ENCODE data around the gene RHBDL1. TPM values are rescaled to one million over a fixed set of nuclear protein-coding genes. Genes with fewer than 3 reads are reported as not detected.

Gene RHBDL1
- total RNA-seq, 3 donors from 2014 or later (not counting 1 experiment from before 2014, with no cell fraction given) = 2.9 to 4.2 (median 4.2) TPM

GRCh38 chr16:660132-660458 is 15.4 kb upstream of the RHBDL1 start:
- intact Hi-C loops (cut with micrococcal nuclease) = loop anchor here (5.0 kb wide), 1 partner anchor 268 kb away; no protein-coding TSS in a partner anchor

GRCh38 chr16:660459-661183 is 14.8 kb upstream of the RHBDL1 start:
- Histone ChIP-seq H3K4me1 (ENCODE audit: control insufficient read depth, insufficient read depth, low read length) (peaks cover 18% of the 10 kb centered on the region), H3K27ac (ENCODE audit: low read length) (peak overlapping the region; percentile 37), H3K27me3 (ENCODE audit: control insufficient read depth, insufficient read depth, low read length) (no peaks in the 10 kb centered on the region), H3K36me3 (ENCODE audit: control insufficient read depth, insufficient read depth, low read length) (no peaks in the 10 kb centered on the region), H3K9me3 (ENCODE audit: control insufficient read depth, insufficient read depth, low read length) (no peaks in the 10 kb centered on the region), H3K4me3 (ENCODE audit: low read length) (peak overlapping the region; percentile 10)
- Mint-ChIP-seq H3K27ac (peak overlapping the region; percentile 29 to 59), H3K36me3 (no peaks in the 10 kb centered on the region), H3K9me3 (no peaks in the 10 kb centered on the region), H3K27me3 (ENCODE audit: low read depth in 2 of 2) (no peaks in the 10 kb centered on the region), H3K4me3 (peak overlapping the region; percentile 53), H3K4me1 (peaks cover 4 to 13% of the 10 kb centered on the region in 2 donors)
- ATAC-seq = peak; percentile 88 to 94 (median 88)
- peak; percentile 74 to 81 for DNase-seq
- peak; percentile 57 for TF ChIP-seq CTCF (IDR thresholded peaks at IDR 0.05)
- intact Hi-C loops (cut with micrococcal nuclease) = loop anchor here (5.0 kb wide), 1 partner anchor 268 kb away; no protein-coding TSS in a partner anchor
- 18% methylated on average over 35 of the region's 43 CpGs for WGBS (ENCODE audit: insufficient coverage)

More at GRCh38 chr16:660132-660458, 15.4 kb upstream of the RHBDL1 start:
- peak overlapping the region; percentile 37 for H3K27ac ChIP-seq (ENCODE audit: low read length)
- Mint-ChIP-seq H3K4me1 (peaks cover 4 to 13% of the 10 kb centered on the region in 2 donors), H3K36me3 (no peaks in the 10 kb centered on the region), H3K9me3 (no peaks in the 10 kb centered on the region), H3K27ac (peak overlapping the region in 1 of 2 donors; percentile 27), H3K27me3 (ENCODE audit: low read depth in 2 of 2) (no peaks in the 10 kb centered on the region), H3K4me3 (no peak overlapping the region)
- H3K9me3 ChIP-seq (ENCODE audit: control insufficient read depth, insufficient read depth, low read length) = no peaks in the 10 kb centered on the region
- no peak overlapping the region for H3K4me3 ChIP-seq (ENCODE audit: low read length)
- DNase-seq (no peak), ATAC-seq (no peak)
- TF ChIP-seq CTCF (IDR thresholded peaks at IDR 0.05) = no peak
- H3K27me3 ChIP-seq (ENCODE audit: control insufficient read depth, insufficient read depth, low read length) = no peaks in the 10 kb centered on the region
- no peaks in the 10 kb centered on the region for H3K36me3 ChIP-seq (ENCODE audit: control insufficient read depth, insufficient read depth, low read length)
- peaks cover 18% of the 10 kb centered on the region for H3K4me1 ChIP-seq (ENCODE audit: control insufficient read depth, insufficient read depth, low read length)
- 65% methylated on average over 6 of the region's 6 CpGs for WGBS (ENCODE audit: insufficient coverage)

- peak in 1 of 3 donors; percentile 2 for ATAC-seq
- Histone ChIP-seq H3K9me3 (ENCODE audit: control insufficient read depth, insufficient read depth, low read length) (no peaks in the 10 kb centered on the region), H3K4me1 (ENCODE audit: control insufficient read depth, insufficient read depth, low read length) (peaks cover 18% of the 10 kb centered on the region), H3K36me3 (ENCODE audit: control insufficient read depth, insufficient read depth, low read length) (no peaks in the 10 kb centered on the region), H3K27ac (ENCODE audit: low read length) (peak overlapping the region; percentile 19), H3K4me3 (ENCODE audit: low read length) (no peak overlapping the region), H3K27me3 (ENCODE audit: control insufficient read depth, insufficient read depth, low read length) (no peaks in the 10 kb centered on the region)
- intact Hi-C loops (cut with micrococcal nuclease) = loop anchor here (5.0 kb wide), 1 partner anchor 269 kb away; no protein-coding TSS in a partner anchor
- Mint-ChIP-seq H3K36me3 (no peaks in the 10 kb centered on the region), H3K27me3 (ENCODE audit: low read depth in 2 of 2) (no peaks in the 10 kb centered on the region), H3K4me3 (peak overlapping the region; percentile 53), H3K9me3 (no peaks in the 10 kb centered on the region), H3K4me1 (peaks cover 4 to 13% of the 10 kb centered on the region in 2 donors), H3K27ac (peak overlapping the region; percentile 29 to 59)
- peak; percentile 21 for TF ChIP-seq CTCF (IDR thresholded peaks at IDR 0.05)
- WGBS (ENCODE audit: insufficient coverage) = 63% methylated on average over 34 of the region's 35 CpGs
- no peak for DNase-seq
Measured at GRCh38 chr16:661184-661821, 14.2 kb upstream of the RHBDL1 start.

Data from natural killer cell (primary cell).